SU-DHL-6 (cell line): ENCODE measurements around the gene MYLK4.

ENCODE experiments used
- H2AFZ ChIP-seq: fragments of 200-600 bp; sonication (generic); 2 replicates; pipeline ENCODE4 v1.6.1; 2014; ENCODE audit warnings: low read depth, mild to moderate bottlenecking, moderate library complexity, mixed read lengths, antibody characterized with exemption, low read length; ENCODE audit not compliant: severe bottlenecking
- H3F3A ChIP-seq: fragments of 200-600 bp; shearing (Covaris generic); 2 replicates; pipeline ENCODE4 v1.6.0; 2016; ENCODE audit warnings: antibody characterized with exemption, mild to moderate bottlenecking; ENCODE audit not compliant: insufficient read depth
- H3K27ac ChIP-seq: fragments of 200-600 bp; sonication (generic); 2 replicates; pipeline ENCODE4 v1.5.1; 2016; ENCODE audit warnings: low read depth, mild to moderate bottlenecking, low read length, moderate library complexity, mixed read lengths
- H3K27me3 ChIP-seq: fragments of 200-600 bp; sonication (generic), shearing (Covaris generic); 2 replicates; pipeline ENCODE4 v1.6.0; 2014; ENCODE audit warnings: mild to moderate bottlenecking, low read length
- H3K36me3 ChIP-seq: fragments of 200-600 bp; sonication (generic); 2 replicates; pipeline ENCODE4 v1.6.1; 2014; ENCODE audit warnings: mild to moderate bottlenecking, low read length, mixed read lengths
- H3K4me2 ChIP-seq: fragments of 300-600, 200-600 bp; shearing (Covaris generic), sonication (generic); 2 replicates; pipeline ENCODE4 v1.6.0; 2014; ENCODE audit warnings: low read length, low read depth, mild to moderate bottlenecking; ENCODE audit not compliant: poor library complexity, severe bottlenecking
- H3K4me3 ChIP-seq: fragments of 200-600 bp; sonication (generic); 2 replicates; pipeline ENCODE4 v1.5.1; 2014; ENCODE audit warnings: antibody characterized with exemption, low read length, mild to moderate bottlenecking, mixed read lengths; ENCODE audit not compliant: insufficient read depth, poor library complexity, severe bottlenecking
- H3K79me2 ChIP-seq: fragments of 200-600 bp; sonication (generic); 2 replicates; pipeline ENCODE4 v1.6.1; 2014; ENCODE audit warnings: mild to moderate bottlenecking, low read length, moderate library complexity; ENCODE audit not compliant: insufficient read depth
- H3K9ac ChIP-seq: fragments of 200-600 bp; sonication (generic); 2 replicates; pipeline ENCODE4 v1.7.0; 2014; ENCODE audit warnings: mild to moderate bottlenecking, low read length
- H3K9me2 ChIP-seq: fragments of 200-600 bp; sonication (generic); replicated peaks from 2 replicates; pipeline ENCODE4 v1.6.1; 2014; ENCODE audit warnings: low read length; ENCODE audit not compliant: insufficient read depth
- H3K9me3 ChIP-seq: fragments of 200-600 bp; sonication (generic); 2 replicates; pipeline ENCODE4 v1.6.1; 2014; ENCODE audit warnings: low read length, mixed read lengths; ENCODE audit not compliant: insufficient read depth
- H4K20me1 ChIP-seq: fragments of 200-600 bp; sonication (generic); 2 replicates; pipeline ENCODE4 v1.6.1; 2014; ENCODE audit warnings: low read depth, mild to moderate bottlenecking, antibody characterized with exemption, low read length, moderate library complexity, mixed read lengths
- CTCF ChIP-seq: fragments of 200-600 bp; sonication (generic); IDR thresholded peaks from one replicate; pipeline ENCODE4 v1.5.1; 2017; ENCODE audit warnings: antibody characterized with exemption, mild to moderate bottlenecking, low read length, moderate library complexity; ENCODE audit not compliant: insufficient read depth, poor library complexity, severe bottlenecking
- EZH2phosphoT487 ChIP-seq: fragments of 200-600 bp; sonication (generic), shearing (Covaris generic); conservative IDR thresholded peaks from 2 replicates; pipeline ENCODE4 v1.6.1; 2018; ENCODE audit warnings: mild to moderate bottlenecking, antibody characterized with exemption, low read length, moderate library complexity, mixed read lengths

Gene MYLK4

GRCh38 chr6:2771079-2771478 lies 20.4 kb upstream of the MYLK4 start:
- Histone ChIP-seq H3F3A (no peaks in the 10 kb centered on the region; the same call in 1 of the 2 replicates), H3K9me3 (no peaks in the 10 kb centered on the region), H3K4me3 (no peak overlapping the region), H3K9ac (no peak overlapping the region), H2AFZ (no peak overlapping the region), H3K4me2 (no peak overlapping the region), H3K9me2 (no peaks in the 10 kb centered on the region), H3K27ac (no peak overlapping the region), H3K36me3 (peaks cover 63% of the 10 kb centered on the region), H4K20me1 (peaks cover 56% of the 10 kb centered on the region), H3K79me2 (peaks cover 100% of the 10 kb centered on the region), H3K27me3 (no peaks in the 10 kb centered on the region)
- TF ChIP-seq CTCF: no peak
- no peak for TF ChIP-seq EZH2phosphoT487

- H3K9me3 ChIP-seq: no peaks in the 10 kb centered on the region
- H3K9me2 ChIP-seq: no peaks in the 10 kb centered on the region
- peaks cover 96% of the 10 kb centered on the region for H3K79me2 ChIP-seq
- peaks cover 54% of the 10 kb centered on the region for H4K20me1 ChIP-seq
- no peaks in the 10 kb centered on the region for H3K27me3 ChIP-seq
- H2AFZ ChIP-seq: no peak overlapping the region
- H3K4me2 ChIP-seq: no peak overlapping the region
- TF ChIP-seq CTCF: no peak
- TF ChIP-seq EZH2phosphoT487: no peak
- H3K27ac ChIP-seq: no peak overlapping the region
- H3K9ac ChIP-seq: no peak overlapping the region
- no peak overlapping the region for H3K4me3 ChIP-seq
- H3F3A ChIP-seq: no peaks in the 10 kb centered on the region; the same call in 1 of the 2 replicates
- H3K36me3 ChIP-seq: peaks cover 57% of the 10 kb centered on the region
Observed at GRCh38 chr6:2770171-2770570, 19.4 kb upstream of the MYLK4 start.

- peak overlapping the region; percentile 72 for H3K9ac ChIP-seq
- H3K4me3 ChIP-seq: peak overlapping the region; percentile 69
- no peaks in the 10 kb centered on the region for H3K9me2 ChIP-seq
- TF ChIP-seq CTCF (no peak), EZH2phosphoT487 (no peak)
- H4K20me1 ChIP-seq: peaks cover 54% of the 10 kb centered on the region
- peaks cover 52% of the 10 kb centered on the region for H3K36me3 ChIP-seq
- H3F3A ChIP-seq: peaks cover 5% of the 10 kb centered on the region; the same call in 1 of the 2 replicates
- peak overlapping the region; percentile 88 for H3K4me2 ChIP-seq
- no peak overlapping the region for H2AFZ ChIP-seq
- no peaks in the 10 kb centered on the region for H3K9me3 ChIP-seq
- no peak overlapping the region for H3K27ac ChIP-seq
- peaks cover 81% of the 10 kb centered on the region for H3K79me2 ChIP-seq
- no peaks in the 10 kb centered on the region for H3K27me3 ChIP-seq
Observed at GRCh38 chr6:2768696-2769095, 18.0 kb upstream of the MYLK4 start.
